CD14-positive monocyte (primary cell): ENCODE results near the gene TARM1. TPM values are rescaled to one million over a fixed set of nuclear protein-coding genes. Genes with fewer than 3 reads are reported as not detected.

Experiments used
- DNase-seq, 3 donors: peaks; one replicate each; pipeline ENCODE4 v3.0.0-alpha.2; 2011 to 2022
- H2AFZ ChIP-seq: 2 replicates; pipeline ENCODE4 v1.6.0; 2012; ENCODE audit warnings: mild to moderate bottlenecking, low read depth, low read length, inconsistent platforms; ENCODE audit not compliant: insufficient read depth, poor library complexity, severe bottlenecking
- H3K27ac ChIP-seq, 2 donors: 1 replicate in 1 of 2; 2 replicates in 1 of 2; pipeline ENCODE4 v1.5.1; 2012 to 2013; ENCODE audit warnings: low read length in 2 of 2, control low read depth in 1 of 2, inconsistent platforms in 1 of 2, low read depth in 1 of 2, mild to moderate bottlenecking in 1 of 2
- H3K27me3 ChIP-seq, 2 donors: one replicate each; pipeline versions ENCODE4 v1.6.0 to v1.6.1; 2011 to 2013; ENCODE audit warnings: low read length in 2 of 2; ENCODE audit not compliant: control insufficient read depth in 2 of 2, insufficient read depth in 2 of 2
- H3K36me3 ChIP-seq, 2 donors: replicated peaks in 1 of 2; 1 replicate in 1 of 2; 2 replicates in 1 of 2; pipeline versions ENCODE4 v1.5.1 to v1.6.1; 2012 to 2013; ENCODE audit warnings: low read length in 2 of 2, control low read depth in 1 of 2, inconsistent platforms in 1 of 2, mild to moderate bottlenecking in 1 of 2; ENCODE audit not compliant: insufficient read depth in 2 of 2, control insufficient read depth in 1 of 2
- H3K4me1 ChIP-seq, 2 donors: 1 replicate in 1 of 2; 2 replicates in 1 of 2; pipeline versions ENCODE4 v1.5.1 to v1.6.1; 2012 to 2013; ENCODE audit warnings: low read length in 2 of 2, control low read depth in 1 of 2, inconsistent platforms in 1 of 2, mild to moderate bottlenecking in 1 of 2, moderate library complexity in 1 of 2; ENCODE audit not compliant: insufficient read depth in 2 of 2, control insufficient read depth in 1 of 2
- H3K4me2 ChIP-seq: replicated peaks from 2 replicates; pipeline ENCODE3; 2012; ENCODE audit warnings: low read length, moderate library complexity, mild to moderate bottlenecking; ENCODE audit not compliant: poor library complexity, severe bottlenecking; ENCODE audit errors: extremely low read depth
- H3K4me3 ChIP-seq, 3 experiments: fragments of 200-600 bp in 1 of 3; sonication (generic) in 1 of 3; replicated peaks in 1 of 3; 1 replicate in 2 of 3; 2 replicates in 1 of 3; pipeline ENCODE4 v1.5.1; 2011 to 2013; ENCODE audit warnings: low read length in 3 of 3, mild to moderate bottlenecking in 3 of 3, control low read depth in 2 of 3, low read depth in 2 of 3, inconsistent platforms in 1 of 3, moderate library complexity in 1 of 3
- H3K79me2 ChIP-seq: 2 replicates; pipeline ENCODE4 v1.6.0; 2012; ENCODE audit warnings: mild to moderate bottlenecking, control low read depth, inconsistent platforms, low read length, moderate library complexity; ENCODE audit not compliant: insufficient read depth
- H3K9ac ChIP-seq: 2 replicates; pipeline ENCODE4 v1.6.0; 2017; ENCODE audit warnings: low read length, mild to moderate bottlenecking; ENCODE audit not compliant: insufficient read depth, poor library complexity, severe bottlenecking
- H3K9me3 ChIP-seq, 2 donors: replicated peaks in 1 of 2; 1 replicate in 1 of 2; 2 replicates in 1 of 2; pipeline versions ENCODE4 v1.5.1 to v1.6.1; 2012 to 2013; ENCODE audit warnings: low read length in 2 of 2, control low read depth in 1 of 2; ENCODE audit not compliant: control insufficient read depth in 1 of 2, insufficient read depth in 1 of 2
- H4K20me1 ChIP-seq: 2 replicates; pipeline ENCODE4 v1.6.0; 2012; ENCODE audit warnings: mild to moderate bottlenecking, low read length, control low read depth, moderate library complexity; ENCODE audit not compliant: insufficient read depth
- H3K27ac Mint-ChIP-seq, 7 donors: one replicate each; pipeline ENCODE4 v1.8.0; 2020; ENCODE audit warnings: mild to moderate bottlenecking in 7 of 7, mixed read lengths in 7 of 7, moderate library complexity in 6 of 7, inconsistent platforms in 2 of 7
- H3K27me3 Mint-ChIP-seq, 3 donors: one replicate each; pipeline ENCODE4 v1.8.0; 2021 to 2022; ENCODE audit warnings: low read depth in 3 of 3, mild to moderate bottlenecking in 3 of 3, mixed read lengths in 3 of 3, moderate library complexity in 3 of 3, inconsistent platforms in 1 of 3
- H3K36me3 Mint-ChIP-seq, 2 donors: one replicate each; pipeline ENCODE4 v1.8.0; 2020; ENCODE audit warnings: mixed read lengths in 2 of 2, inconsistent platforms in 1 of 2, mild to moderate bottlenecking in 1 of 2
- H3K4me1 Mint-ChIP-seq: one replicate; pipeline ENCODE4 v1.8.0; 2020; ENCODE audit warnings: mild to moderate bottlenecking, mixed read lengths
- H3K4me3 Mint-ChIP-seq, 2 donors: one replicate each; pipeline ENCODE4 v1.8.0; 2020; ENCODE audit warnings: mild to moderate bottlenecking in 2 of 2, mixed read lengths in 2 of 2, moderate library complexity in 1 of 2
- H3K9me3 Mint-ChIP-seq, 7 donors: one replicate each; pipeline ENCODE4 v1.8.0; 2020 to 2022; ENCODE audit warnings: mixed read lengths in 7 of 7, mild to moderate bottlenecking in 6 of 7, moderate library complexity in 6 of 7, inconsistent platforms in 2 of 7
- WGBS: methylation state at CpG from one replicate; pipeline ENCODE4 v1.1.5; 2013; ENCODE audit warnings: missing lambda C conversion rate; ENCODE audit not compliant: insufficient coverage; 5-methylcytosine and 5-hydroxymethylcytosine counted together
- intact Hi-C, 2 donors: fragments of 100-400 bp; cut with micrococcal nuclease; formaldehyde crosslinking; loops; one replicate each; pipeline versions ENCODE4 v1.15.0 to v1.15.1; 2023
- polyA plus RNA-seq, 3 donors: library from polyadenylated mRNA; depleted of rRNA in 1 of 3; unstranded in 2 of 3; stranded (reverse) in 1 of 3; fragments of 300-500 nt in 2 of 3; fragments of >200 nt in 1 of 3; fragmentation: Illumina TruSeq in 2 of 3; gene quantifications; 1 replicate in 2 of 3; 2 replicates in 1 of 3; pipeline ENCODE4 v1.2.3, GENCODE V29; 2012 to 2021
- TF ChIP-seq, protein P1 (sequence below): fragments of 200-600 bp; IDR thresholded peaks from one replicate; pipeline ENCODE4 v1.8.0; 2022; ENCODE audit warnings: antibody characterized with exemption, mild to moderate bottlenecking

Gene TARM1
- polyA plus RNA-seq, 3 donors, result 0.89 to 1.2 TPM; not detected in 1

DNA sequence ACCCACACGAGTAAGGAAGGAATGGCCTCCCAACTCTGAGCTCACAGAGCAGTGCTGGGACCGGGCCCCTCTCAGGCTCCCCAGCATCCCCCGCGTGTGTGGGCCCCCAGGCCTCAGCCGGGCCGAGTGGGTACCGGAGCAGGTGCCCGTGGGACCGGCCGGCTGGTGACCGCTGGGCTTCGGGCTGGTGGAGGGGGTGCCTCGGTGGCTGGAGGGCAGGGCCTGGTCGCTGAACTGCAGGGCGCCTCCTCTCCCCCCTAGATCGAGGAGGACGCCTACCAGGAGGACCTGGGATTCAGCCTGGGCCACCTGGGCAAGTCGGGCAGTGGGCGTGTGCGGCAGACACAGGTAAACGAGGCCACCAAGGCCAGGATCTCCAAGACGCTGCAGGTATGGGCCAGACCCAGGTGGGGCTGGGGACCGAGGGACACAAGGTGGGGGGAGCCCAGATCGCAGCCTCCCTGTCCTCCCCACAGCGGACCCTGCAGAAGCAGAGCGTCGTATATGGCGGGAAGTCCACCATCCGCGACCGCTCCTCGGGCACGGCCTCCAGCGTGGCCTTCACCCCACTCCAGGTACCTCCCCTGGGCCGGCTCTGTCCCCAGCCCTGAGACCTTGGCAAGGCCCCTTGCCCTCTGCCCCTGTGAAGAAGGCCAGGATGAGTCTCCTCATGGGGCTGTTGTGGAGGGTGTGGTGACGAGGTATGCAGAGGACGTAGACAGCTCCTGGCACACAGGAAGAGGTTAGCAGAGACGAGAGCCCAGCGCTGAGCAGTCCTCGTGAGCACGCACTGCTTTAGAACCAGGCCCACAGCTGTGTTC, 47.8 kb upstream of the TARM1 start:
- no peak overlapping the region for H3K9ac ChIP-seq
- Mint-ChIP-seq H3K27ac (no peak overlapping the region), H3K4me3 (no peak overlapping the region), H3K4me1 (no peaks in the 10 kb centered on the region), H3K9me3 (peaks cover 0 to 2% (median 0%) of the 10 kb centered on the region in 7 donors), H3K27me3 (peaks cover 0 to 2% (median 0%) of the 10 kb centered on the region in 3 donors), H3K36me3 (peaks cover 56 to 86% of the 10 kb centered on the region in 2 donors)
- H4K20me1 ChIP-seq, result no peaks in the 10 kb centered on the region
- H3K27me3 ChIP-seq, result no peaks in the 10 kb centered on the region
- H3K36me3 ChIP-seq, result peaks cover 67 to 75% of the 10 kb centered on the region in 2 donors
- H3K79me2 ChIP-seq, result no peaks in the 10 kb centered on the region
- TF ChIP-seq, protein P1, sequence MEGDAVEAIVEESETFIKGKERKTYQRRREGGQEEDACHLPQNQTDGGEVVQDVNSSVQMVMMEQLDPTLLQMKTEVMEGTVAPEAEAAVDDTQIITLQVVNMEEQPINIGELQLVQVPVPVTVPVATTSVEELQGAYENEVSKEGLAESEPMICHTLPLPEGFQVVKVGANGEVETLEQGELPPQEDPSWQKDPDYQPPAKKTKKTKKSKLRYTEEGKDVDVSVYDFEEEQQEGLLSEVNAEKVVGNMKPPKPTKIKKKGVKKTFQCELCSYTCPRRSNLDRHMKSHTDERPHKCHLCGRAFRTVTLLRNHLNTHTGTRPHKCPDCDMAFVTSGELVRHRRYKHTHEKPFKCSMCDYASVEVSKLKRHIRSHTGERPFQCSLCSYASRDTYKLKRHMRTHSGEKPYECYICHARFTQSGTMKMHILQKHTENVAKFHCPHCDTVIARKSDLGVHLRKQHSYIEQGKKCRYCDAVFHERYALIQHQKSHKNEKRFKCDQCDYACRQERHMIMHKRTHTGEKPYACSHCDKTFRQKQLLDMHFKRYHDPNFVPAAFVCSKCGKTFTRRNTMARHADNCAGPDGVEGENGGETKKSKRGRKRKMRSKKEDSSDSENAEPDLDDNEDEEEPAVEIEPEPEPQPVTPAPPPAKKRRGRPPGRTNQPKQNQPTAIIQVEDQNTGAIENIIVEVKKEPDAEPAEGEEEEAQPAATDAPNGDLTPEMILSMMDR, result no peak
- H2AFZ ChIP-seq, result no peak overlapping the region
- no peak for DNase-seq
- no peak overlapping the region for H3K4me2 ChIP-seq
- WGBS, result 96% methylated on average over 27 of the region's 41 CpGs
- H3K9me3 ChIP-seq, result peaks cover 0 to 2% of the 10 kb centered on the region in 2 donors
- H3K27ac ChIP-seq, result no peak overlapping the region
- no peak overlapping the region for H3K4me3 ChIP-seq
- no peaks in the 10 kb centered on the region for H3K4me1 ChIP-seq
- intact Hi-C loops, result no loop called here

DNA sequence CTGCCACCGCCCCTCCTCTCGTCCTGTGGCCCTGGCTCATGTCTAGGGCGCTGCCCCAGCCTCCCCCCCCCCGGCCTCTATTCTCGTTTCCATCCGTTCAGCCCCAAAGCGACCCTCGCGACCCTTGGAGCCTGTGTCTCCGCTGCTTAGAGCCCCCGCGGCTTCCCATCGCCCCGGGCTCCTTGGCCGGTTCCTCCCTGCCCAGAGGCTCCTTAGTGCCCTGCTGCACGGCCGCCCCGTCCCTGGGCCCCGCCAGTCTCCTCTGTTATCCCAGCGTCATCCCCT, 47.2 kb upstream of the TARM1 start:
- Histone ChIP-seq H4K20me1 (no peaks in the 10 kb centered on the region), H3K4me1 (no peaks in the 10 kb centered on the region), H3K27me3 (no peaks in the 10 kb centered on the region), H2AFZ (no peak overlapping the region), H3K9ac (no peak overlapping the region), H3K36me3 (peaks cover 73 to 81% of the 10 kb centered on the region in 2 donors), H3K4me3 (no peak overlapping the region), H3K9me3 (no peaks in the 10 kb centered on the region), H3K4me2 (no peak overlapping the region), H3K27ac (no peak overlapping the region), H3K79me2 (no peaks in the 10 kb centered on the region)
- Mint-ChIP-seq H3K4me3 (no peak overlapping the region), H3K27me3 (no peaks in the 10 kb centered on the region), H3K27ac (no peak overlapping the region), H3K4me1 (no peaks in the 10 kb centered on the region), H3K9me3 (no peaks in the 10 kb centered on the region), H3K36me3 (peaks cover 63 to 92% of the 10 kb centered on the region in 2 donors)
- TF ChIP-seq, protein P1, result no peak
- WGBS, result 95% methylated on average over 17 of the region's 20 CpGs
- DNase-seq, result no peak
- intact Hi-C loops, result no loop called here
